ENCODE results near the gene ARFGEF2. TPM values are rescaled to one million over a fixed set of nuclear protein-coding genes. Genes with fewer than 3 reads are reported as not detected.

ARFGEF2 gene
- total RNA-seq, 1 experiment from 2014 or later, result 22.2 TPM

- H3K27ac ChIP-seq (ENCODE audit: low read depth, low read length), result no peak overlapping the region
- no peaks in the 10 kb centered on the region for H3K79me2 ChIP-seq (ENCODE audit: insufficient read depth, low read length)
- TF ChIP-seq SP1 (IDR thresholded peaks at IDR 0.05; ENCODE audit: low read depth) (no peak), POLR2AphosphoS5 (IDR thresholded peaks at IDR 0.05; ENCODE audit: low read depth, low read length) (no peak), EGR1 (IDR thresholded peaks at IDR 0.05; ENCODE audit: low read depth) (no peak), TCF7L2 (IDR thresholded peaks at IDR 0.05; ENCODE audit: borderline replicate concordance, extremely low read depth, insufficient read depth, insufficient read length) (no peak), REST (IDR thresholded peaks at IDR 0.05; ENCODE audit: low read depth) (no peak), EZH2phosphoT487 (IDR thresholded peaks at IDR 0.05; ENCODE audit: borderline replicate concordance) (no peak), ATF3 (IDR thresholded peaks at IDR 0.05) (no peak), JUND (IDR thresholded peaks at IDR 0.05) (no peak), EZH2 (IDR thresholded peaks at IDR 0.05) (no peak), FOSL1 (IDR thresholded peaks at IDR 0.05; ENCODE audit: low read depth) (no peak), ZFX (IDR thresholded peaks at IDR 0.05) (no peak), MAX (IDR thresholded peaks at IDR 0.05) (no peak), CTCF (IDR thresholded peaks at IDR 0.05 in 2 of 3, conservative IDR thresholded peaks at IDR 0.05 in 1 of 3; ENCODE audit: borderline replicate concordance in 1 of 3, insufficient read depth in 1 of 3, low read depth in 2 of 3, low read length in 2 of 3) (no peak), ZNF274 (IDR thresholded peaks at IDR 0.05; ENCODE audit: low read depth, low read length) (no peak), POLR2A (IDR thresholded peaks at IDR 0.05; ENCODE audit: borderline replicate concordance, extremely low read depth, insufficient read depth, insufficient read length) (no peak), CEBPB (IDR thresholded peaks at IDR 0.05; ENCODE audit: low read depth) (no peak), SIN3A (IDR thresholded peaks at IDR 0.05; ENCODE audit: low read depth) (no peak), YY1 (IDR thresholded peaks at IDR 0.05; ENCODE audit: extremely low read depth, insufficient replicate concordance, low read depth, low read length) (no peak)
- no peak overlapping the region for H3K9ac ChIP-seq (ENCODE audit: low read length)
- no peak overlapping the region for H2AFZ ChIP-seq (ENCODE audit: low read depth, low read length, poor library complexity, severe bottlenecking)
- CTCF ChIA-PET, result no interaction called here
- no peak for DNase-seq (ENCODE audit: low read depth, low spot score)
- H3K4me2 ChIP-seq (ENCODE audit: low read length), result no peak overlapping the region
- BruUV-seq (replicated peaks), result no TSS peak
- POLR2A ChIA-PET, result no interaction called here
- RAD21 ChIA-PET (ENCODE audit: low non-redundant PET in 1 of 2, low total read pairs in 2 of 2, uncharacterized antibody in 2 of 2, unreplicated experiment in 2 of 2), result no interaction called here
- intact Hi-C loops (cut with micrococcal nuclease), result no loop called here
- no peaks in the 10 kb centered on the region for H3K27me3 ChIP-seq (ENCODE audit: insufficient read depth, low read length)
- no peaks in the 10 kb centered on the region for H3K9me3 ChIP-seq (ENCODE audit: control insufficient read depth in 1 of 2, insufficient read depth in 1 of 2, low read depth in 1 of 2, low read length in 2 of 2)
- no peak overlapping the region for H3K4me3 ChIP-seq (replicated peaks in 1 of 2; ENCODE audit: low read depth in 1 of 2, low read length in 2 of 2)
- H3K36me3 ChIP-seq (ENCODE audit: control insufficient read depth in 1 of 2, insufficient read depth in 2 of 2, low read length in 2 of 2), result peaks cover 0 to 3% of the 10 kb centered on the region in 2 experiments; a peak in 2 of 4 replicates
- no peaks in the 10 kb centered on the region for H3K9me2 ChIP-seq (ENCODE audit: insufficient read depth)
- no peaks in the 10 kb centered on the region for H4K20me1 ChIP-seq (ENCODE audit: insufficient read depth)
- no peaks in the 10 kb centered on the region for H3K4me1 ChIP-seq (ENCODE audit: control insufficient read depth in 1 of 2, insufficient read depth in 2 of 2, low read length in 2 of 2)
- no peak for ATAC-seq
Measured at GRCh38 chr20:49039854-49040253, 118.3 kb downstream of the ARFGEF2 start.
